GM23338 (cell line): Measurements from ENCODE around the gene PSMD11. TPM values are rescaled to one million over a fixed set of nuclear protein-coding genes. Genes with fewer than 3 reads are reported as not detected.

Experiments
- ATAC-seq: fragments of 200-7000 bp; cut with Tn5 transposase; 3 replicates; pipeline ENCODE4 v1.9.1; 2020
- DNase-seq: peaks from one replicate; pipeline ENCODE4 v3.0.0-alpha.2; 2015; ENCODE audit warnings: low spot score
- H2AFZ ChIP-seq: fragments of 200-600 bp; sonication (generic); 2 replicates; pipeline ENCODE4 v1.8.0; 2016; ENCODE audit warnings: antibody characterized with exemption, mild to moderate bottlenecking, moderate library complexity
- H3F3A ChIP-seq: fragments of 200-600 bp; sonication (generic); replicated peaks from 2 replicates; pipeline ENCODE4 v1.8.0; 2017; ENCODE audit warnings: antibody characterized with exemption, mixed run types, low read depth
- H3K27ac ChIP-seq: fragments of 200-600 bp; sonication (generic); 2 replicates; pipeline ENCODE4 v1.6.1; 2016; ENCODE audit warnings: low read depth
- H3K27me3 ChIP-seq: fragments of 200-600 bp; sonication (generic); 2 replicates; pipeline ENCODE4 v1.8.0; 2016; ENCODE audit warnings: mild to moderate bottlenecking, mixed run types, moderate library complexity; ENCODE audit not compliant: insufficient read depth
- H3K36me3 ChIP-seq: fragments of 200-600 bp; sonication (generic); 2 replicates; pipeline ENCODE4 v1.8.0; 2016; ENCODE audit warnings: mild to moderate bottlenecking; ENCODE audit not compliant: insufficient read depth
- H3K4me1 ChIP-seq: fragments of 200-600 bp; sonication (generic); 2 replicates; pipeline ENCODE4 v1.8.0; 2016; ENCODE audit warnings: mild to moderate bottlenecking, moderate library complexity; ENCODE audit not compliant: insufficient read depth
- H3K4me2 ChIP-seq: fragments of 200-600 bp; sonication (generic); 2 replicates; pipeline ENCODE4 v1.7.1; 2017; ENCODE audit warnings: mixed run types
- H3K4me3 ChIP-seq: fragments of 200-600 bp; sonication (generic); 2 replicates; pipeline ENCODE4 v1.6.1; 2016; ENCODE audit warnings: mixed run types
- H3K79me2 ChIP-seq: fragments of 200-600 bp; sonication (generic); replicated peaks from 2 replicates; pipeline ENCODE4 v1.8.0; 2017; ENCODE audit warnings: mild to moderate bottlenecking; ENCODE audit not compliant: insufficient read depth
- H3K9me2 ChIP-seq: fragments of 200-600 bp; sonication (generic); 2 replicates; pipeline ENCODE4 v1.8.0; 2017; ENCODE audit not compliant: insufficient read depth
- H4K20me1 ChIP-seq: fragments of 200-600 bp; sonication (generic); replicated peaks from 2 replicates; pipeline ENCODE4 v1.8.0; 2017; ENCODE audit warnings: mild to moderate bottlenecking; ENCODE audit not compliant: insufficient read depth
- H3K27ac Mint-ChIP-seq: 2 replicates; pipeline ENCODE4 v1.8.0; 2020; ENCODE audit warnings: inconsistent platforms, mild to moderate bottlenecking, moderate library complexity, mixed read lengths
- H3K27me3 Mint-ChIP-seq: 3 replicates; pipeline ENCODE4 v1.8.0; 2022; ENCODE audit warnings: low read depth, mild to moderate bottlenecking, moderate library complexity, mixed read lengths, inconsistent platforms; ENCODE audit not compliant: insufficient read depth, poor library complexity
- H3K36me3 Mint-ChIP-seq: 3 replicates; pipeline ENCODE4 v1.8.0; 2021; ENCODE audit warnings: low read depth, mild to moderate bottlenecking, inconsistent platforms, moderate library complexity, mixed read lengths
- H3K4me1 Mint-ChIP-seq: 3 replicates; pipeline ENCODE4 v1.8.0; 2020; ENCODE audit warnings: mild to moderate bottlenecking, inconsistent platforms, mixed read lengths
- H3K4me3 Mint-ChIP-seq: 3 replicates; pipeline ENCODE4 v1.8.0; 2021; ENCODE audit warnings: moderate library complexity, mild to moderate bottlenecking, inconsistent platforms, mixed read lengths
- H3K9me3 Mint-ChIP-seq: 3 replicates; pipeline ENCODE4 v1.8.0; 2020; ENCODE audit warnings: moderate library complexity, mild to moderate bottlenecking, inconsistent platforms, mixed read lengths
- CREB1 ChIP-seq: fragments of 250-450 bp; sonication (Bioruptor Pico); IDR thresholded peaks from 2 replicates; pipeline ENCODE4 v1.5.0; 2020; ENCODE audit warnings: low read depth, mild to moderate bottlenecking, moderate library complexity
- ETS1 ChIP-seq: IDR thresholded peaks from 2 replicates; pipeline ENCODE4 v1.6.1; 2016; ENCODE audit warnings: antibody characterized with exemption
- EZH2 ChIP-seq: fragments of 200-600 bp; sonication (generic); IDR thresholded peaks from one replicate; pipeline ENCODE4 v1.8.0; 2017; ENCODE audit warnings: antibody characterized with exemption, mild to moderate bottlenecking, low read depth; ENCODE audit not compliant: unreplicated experiment
- EZH2phosphoT487 ChIP-seq: fragments of 200-600 bp; sonication (generic); IDR thresholded peaks from one replicate; pipeline ENCODE4 v1.8.1; 2018; ENCODE audit warnings: antibody characterized with exemption; ENCODE audit not compliant: unreplicated experiment
- JUNB ChIP-seq: IDR thresholded peaks from one replicate; pipeline ENCODE4 v1.6.1; 2016; ENCODE audit warnings: antibody characterized with exemption; ENCODE audit not compliant: unreplicated experiment
- NANOG ChIP-seq: IDR thresholded peaks from 2 replicates; pipeline ENCODE4 v1.6.1; 2016; ENCODE audit warnings: antibody characterized with exemption, borderline replicate concordance
- POLR2AphosphoS5 ChIP-seq: IDR thresholded peaks from 2 replicates; pipeline ENCODE4 v1.6.1; 2016; ENCODE audit warnings: antibody characterized with exemption, low read depth
- REST ChIP-seq: IDR thresholded peaks from one replicate; pipeline ENCODE4 v1.6.1; 2018; ENCODE audit warnings: antibody characterized with exemption; ENCODE audit not compliant: unreplicated experiment
- STAT1 ChIP-seq: IDR thresholded peaks from one replicate; pipeline ENCODE4 v1.6.1; 2016; ENCODE audit warnings: antibody characterized with exemption; ENCODE audit not compliant: unreplicated experiment
- ZNF331 ChIP-seq: fragments of 250-450 bp; sonication (Bioruptor Pico); IDR thresholded peaks from 2 replicates; pipeline ENCODE4 v1.5.0; 2020; ENCODE audit warnings: low read depth, mild to moderate bottlenecking, moderate library complexity
- polyA plus RNA-seq: library from polyadenylated mRNA; unstranded; fragments of >200 nt; fragmentation: Nextera tagmentation; extraction: Ambion mirVana; gene quantifications from 2 replicates; pipeline ENCODE4 v1.2.1, GENCODE V29; 2016
- total RNA-seq: library from RNA; depleted of rRNA; stranded (reverse); fragments of >200 nt; shearing (Covaris generic); gene quantifications from 2 replicates; pipeline ENCODE4 v1.2.3, GENCODE V29; 2014
- TF ChIP-seq, protein P1 (sequence below): fragments of 250-450 bp; sonication (Bioruptor Pico); IDR thresholded peaks from 2 replicates; pipeline ENCODE4 v1.5.0; 2020; ENCODE audit warnings: mild to moderate bottlenecking, moderate library complexity
- TF ChIP-seq, protein P2 (sequence below), 2 experiments: fragments of 200-600 bp in 1 of 2; sonication (generic) in 1 of 2; conservative IDR thresholded peaks; 2 replicates each; pipeline versions ENCODE4 v1.5.1 to v1.6.1; 2016 to 2017; ENCODE audit warnings: antibody characterized with exemption in 2 of 2, low read depth in 2 of 2, mild to moderate bottlenecking in 2 of 2, moderate library complexity in 1 of 2

The PSMD11 gene
- total and polyA plus RNA-seq, 2 experiments from 2014 or later: 180 to 360 TPM

DNA sequence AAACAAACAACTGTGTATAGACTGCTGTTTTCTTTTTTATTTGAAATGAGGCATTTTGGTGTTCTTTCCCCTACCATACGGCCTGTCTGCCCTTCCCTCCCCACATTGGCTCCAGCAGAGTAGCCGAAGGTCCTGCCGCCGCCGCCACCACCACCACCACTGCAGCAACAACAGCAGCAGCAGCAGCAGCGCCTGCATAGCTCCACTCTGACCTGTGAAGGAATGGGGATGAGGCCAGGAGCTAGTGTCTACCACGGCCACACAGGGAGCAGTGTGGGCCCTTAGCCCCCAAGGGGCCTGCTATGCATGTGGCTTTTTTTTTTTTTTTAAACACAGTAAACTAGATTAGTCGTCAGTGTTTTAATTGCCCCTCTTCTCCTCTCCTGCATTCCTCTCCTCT is 36.9 kb downstream of the PSMD11 start:
- peaks cover 46% of the 10 kb centered on the region for H3F3A ChIP-seq
- H2AFZ ChIP-seq: no peak overlapping the region
- H3K27me3 Mint-ChIP-seq: peaks cover 23% of the 10 kb centered on the region

More for the DNA sequence above, 36.9 kb downstream of the PSMD11 start:
- Mint-ChIP-seq H3K9me3 (no peaks in the 10 kb centered on the region), H3K4me1 (peaks cover 53% of the 10 kb centered on the region), H3K27ac (no peak overlapping the region), H3K4me3 (no peak overlapping the region), H3K36me3 (peaks cover 66% of the 10 kb centered on the region)
- Histone ChIP-seq H3K79me2 (no peaks in the 10 kb centered on the region), H3K27me3 (no peaks in the 10 kb centered on the region), H3K27ac (peak overlapping the region; percentile 33; the same call in 1 of the 2 replicates), H3K4me1 (peaks cover 32% of the 10 kb centered on the region), H4K20me1 (peaks cover 14% of the 10 kb centered on the region), H3K4me3 (no peak overlapping the region), H3K4me2 (no peak overlapping the region), H3K9me2 (no peaks in the 10 kb centered on the region), H3K36me3 (peaks cover 55% of the 10 kb centered on the region)
- DNase-seq (no peak), ATAC-seq (no peak)
- TF ChIP-seq CREB1 (CRISPR knock-in tag): no peak
- TF ChIP-seq POLR2AphosphoS5: no peak
- TF ChIP-seq ETS1: no peak
- no peak for TF ChIP-seq NANOG
- no peak for TF ChIP-seq EZH2phosphoT487
- TF ChIP-seq EZH2: no peak
- TF ChIP-seq, protein P1, sequence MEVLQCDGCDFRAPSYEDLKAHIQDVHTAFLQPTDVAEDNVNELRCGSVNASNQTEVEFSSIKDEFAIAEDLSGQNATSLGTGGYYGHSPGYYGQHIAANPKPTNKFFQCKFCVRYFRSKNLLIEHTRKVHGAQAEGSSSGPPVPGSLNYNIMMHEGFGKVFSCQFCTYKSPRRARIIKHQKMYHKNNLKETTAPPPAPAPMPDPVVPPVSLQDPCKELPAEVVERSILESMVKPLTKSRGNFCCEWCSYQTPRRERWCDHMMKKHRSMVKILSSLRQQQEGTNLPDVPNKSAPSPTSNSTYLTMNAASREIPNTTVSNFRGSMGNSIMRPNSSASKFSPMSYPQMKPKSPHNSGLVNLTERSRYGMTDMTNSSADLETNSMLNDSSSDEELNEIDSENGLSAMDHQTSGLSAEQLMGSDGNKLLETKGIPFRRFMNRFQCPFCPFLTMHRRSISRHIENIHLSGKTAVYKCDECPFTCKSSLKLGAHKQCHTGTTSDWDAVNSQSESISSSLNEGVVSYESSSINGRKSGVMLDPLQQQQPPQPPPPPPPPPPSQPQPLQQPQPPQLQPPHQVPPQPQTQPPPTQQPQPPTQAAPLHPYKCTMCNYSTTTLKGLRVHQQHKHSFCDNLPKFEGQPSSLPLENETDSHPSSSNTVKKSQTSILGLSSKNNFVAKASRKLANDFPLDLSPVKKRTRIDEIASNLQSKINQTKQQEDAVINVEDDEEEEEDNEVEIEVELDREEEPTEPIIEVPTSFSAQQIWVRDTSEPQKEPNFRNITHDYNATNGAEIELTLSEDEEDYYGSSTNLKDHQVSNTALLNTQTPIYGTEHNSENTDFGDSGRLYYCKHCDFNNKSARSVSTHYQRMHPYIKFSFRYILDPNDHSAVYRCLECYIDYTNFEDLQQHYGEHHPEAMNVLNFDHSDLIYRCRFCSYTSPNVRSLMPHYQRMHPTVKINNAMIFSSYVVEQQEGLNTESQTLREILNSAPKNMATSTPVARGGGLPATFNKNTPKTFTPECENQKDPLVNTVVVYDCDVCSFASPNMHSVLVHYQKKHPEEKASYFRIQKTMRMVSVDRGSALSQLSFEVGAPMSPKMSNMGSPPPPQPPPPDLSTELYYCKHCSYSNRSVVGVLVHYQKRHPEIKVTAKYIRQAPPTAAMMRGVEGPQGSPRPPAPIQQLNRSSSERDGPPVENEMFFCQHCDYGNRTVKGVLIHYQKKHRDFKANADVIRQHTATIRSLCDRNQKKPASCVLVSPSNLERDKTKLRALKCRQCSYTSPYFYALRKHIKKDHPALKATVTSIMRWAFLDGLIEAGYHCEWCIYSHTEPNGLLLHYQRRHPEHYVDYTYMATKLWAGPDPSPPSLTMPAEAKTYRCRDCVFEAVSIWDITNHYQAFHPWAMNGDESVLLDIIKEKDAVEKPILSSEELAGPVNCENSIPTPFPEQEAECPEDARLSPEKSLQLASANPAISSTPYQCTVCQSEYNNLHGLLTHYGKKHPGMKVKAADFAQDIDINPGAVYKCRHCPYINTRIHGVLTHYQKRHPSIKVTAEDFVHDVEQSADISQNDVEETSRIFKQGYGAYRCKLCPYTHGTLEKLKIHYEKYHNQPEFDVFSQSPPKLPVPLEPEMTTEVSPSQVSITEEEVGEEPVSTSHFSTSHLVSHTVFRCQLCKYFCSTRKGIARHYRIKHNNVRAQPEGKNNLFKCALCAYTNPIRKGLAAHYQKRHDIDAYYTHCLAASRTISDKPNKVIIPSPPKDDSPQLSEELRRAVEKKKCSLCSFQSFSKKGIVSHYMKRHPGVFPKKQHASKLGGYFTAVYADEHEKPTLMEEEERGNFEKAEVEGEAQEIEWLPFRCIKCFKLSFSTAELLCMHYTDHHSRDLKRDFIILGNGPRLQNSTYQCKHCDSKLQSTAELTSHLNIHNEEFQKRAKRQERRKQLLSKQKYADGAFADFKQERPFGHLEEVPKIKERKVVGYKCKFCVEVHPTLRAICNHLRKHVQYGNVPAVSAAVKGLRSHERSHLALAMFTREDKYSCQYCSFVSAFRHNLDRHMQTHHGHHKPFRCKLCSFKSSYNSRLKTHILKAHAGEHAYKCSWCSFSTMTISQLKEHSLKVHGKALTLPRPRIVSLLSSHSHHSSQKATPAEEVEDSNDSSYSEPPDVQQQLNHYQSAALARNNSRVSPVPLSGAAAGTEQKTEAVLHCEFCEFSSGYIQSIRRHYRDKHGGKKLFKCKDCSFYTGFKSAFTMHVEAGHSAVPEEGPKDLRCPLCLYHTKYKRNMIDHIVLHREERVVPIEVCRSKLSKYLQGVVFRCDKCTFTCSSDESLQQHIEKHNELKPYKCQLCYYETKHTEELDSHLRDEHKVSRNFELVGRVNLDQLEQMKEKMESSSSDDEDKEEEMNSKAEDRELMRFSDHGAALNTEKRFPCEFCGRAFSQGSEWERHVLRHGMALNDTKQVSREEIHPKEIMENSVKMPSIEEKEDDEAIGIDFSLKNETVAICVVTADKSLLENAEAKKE (CRISPR knock-in tag): no peak
- TF ChIP-seq JUNB: no peak
- no peak for TF ChIP-seq REST
- TF ChIP-seq, protein P2, sequence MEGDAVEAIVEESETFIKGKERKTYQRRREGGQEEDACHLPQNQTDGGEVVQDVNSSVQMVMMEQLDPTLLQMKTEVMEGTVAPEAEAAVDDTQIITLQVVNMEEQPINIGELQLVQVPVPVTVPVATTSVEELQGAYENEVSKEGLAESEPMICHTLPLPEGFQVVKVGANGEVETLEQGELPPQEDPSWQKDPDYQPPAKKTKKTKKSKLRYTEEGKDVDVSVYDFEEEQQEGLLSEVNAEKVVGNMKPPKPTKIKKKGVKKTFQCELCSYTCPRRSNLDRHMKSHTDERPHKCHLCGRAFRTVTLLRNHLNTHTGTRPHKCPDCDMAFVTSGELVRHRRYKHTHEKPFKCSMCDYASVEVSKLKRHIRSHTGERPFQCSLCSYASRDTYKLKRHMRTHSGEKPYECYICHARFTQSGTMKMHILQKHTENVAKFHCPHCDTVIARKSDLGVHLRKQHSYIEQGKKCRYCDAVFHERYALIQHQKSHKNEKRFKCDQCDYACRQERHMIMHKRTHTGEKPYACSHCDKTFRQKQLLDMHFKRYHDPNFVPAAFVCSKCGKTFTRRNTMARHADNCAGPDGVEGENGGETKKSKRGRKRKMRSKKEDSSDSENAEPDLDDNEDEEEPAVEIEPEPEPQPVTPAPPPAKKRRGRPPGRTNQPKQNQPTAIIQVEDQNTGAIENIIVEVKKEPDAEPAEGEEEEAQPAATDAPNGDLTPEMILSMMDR (conservative IDR thresholded peaks at IDR 0.05; ENCODE audit: low read depth in 2 of 2): no peak
- no peak for TF ChIP-seq ZNF331
- TF ChIP-seq STAT1: no peak
